ENCODE data around the gene ASTN2. TPM values are rescaled to one million over a fixed set of nuclear protein-coding genes. Genes with fewer than 3 reads are reported as not detected.

Gene ASTN2
- total RNA-seq, 1 experiment from 2014 or later: 4.8 TPM

GRCh38 chr9:116928289-116928688, 486.6 kb downstream of the ASTN2 start:
- H3K27me3 ChIP-seq (ENCODE audit: insufficient read depth, low read length): peaks cover 4% of the 10 kb centered on the region; the same call in 1 of the 2 replicates
- H3K4me2 ChIP-seq (ENCODE audit: low read length): no peak overlapping the region
- ChIA-PET CTCF (no interaction called here), RAD21 (ENCODE audit: low non-redundant PET in 1 of 2, low total read pairs in 2 of 2, uncharacterized antibody in 2 of 2, unreplicated experiment in 2 of 2) (no interaction called here), POLR2A (no interaction called here)
- no peaks in the 10 kb centered on the region for H3K9me2 ChIP-seq (ENCODE audit: insufficient read depth)
- H3K79me2 ChIP-seq (ENCODE audit: insufficient read depth, low read length): no peaks in the 10 kb centered on the region
- TF ChIP-seq, protein P1, sequence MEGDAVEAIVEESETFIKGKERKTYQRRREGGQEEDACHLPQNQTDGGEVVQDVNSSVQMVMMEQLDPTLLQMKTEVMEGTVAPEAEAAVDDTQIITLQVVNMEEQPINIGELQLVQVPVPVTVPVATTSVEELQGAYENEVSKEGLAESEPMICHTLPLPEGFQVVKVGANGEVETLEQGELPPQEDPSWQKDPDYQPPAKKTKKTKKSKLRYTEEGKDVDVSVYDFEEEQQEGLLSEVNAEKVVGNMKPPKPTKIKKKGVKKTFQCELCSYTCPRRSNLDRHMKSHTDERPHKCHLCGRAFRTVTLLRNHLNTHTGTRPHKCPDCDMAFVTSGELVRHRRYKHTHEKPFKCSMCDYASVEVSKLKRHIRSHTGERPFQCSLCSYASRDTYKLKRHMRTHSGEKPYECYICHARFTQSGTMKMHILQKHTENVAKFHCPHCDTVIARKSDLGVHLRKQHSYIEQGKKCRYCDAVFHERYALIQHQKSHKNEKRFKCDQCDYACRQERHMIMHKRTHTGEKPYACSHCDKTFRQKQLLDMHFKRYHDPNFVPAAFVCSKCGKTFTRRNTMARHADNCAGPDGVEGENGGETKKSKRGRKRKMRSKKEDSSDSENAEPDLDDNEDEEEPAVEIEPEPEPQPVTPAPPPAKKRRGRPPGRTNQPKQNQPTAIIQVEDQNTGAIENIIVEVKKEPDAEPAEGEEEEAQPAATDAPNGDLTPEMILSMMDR (IDR thresholded peaks at IDR 0.05 in 2 of 3, conservative IDR thresholded peaks at IDR 0.05 in 1 of 3; ENCODE audit: borderline replicate concordance in 1 of 3, insufficient read depth in 1 of 3, low read depth in 2 of 3, low read length in 2 of 3): no peak
- TF ChIP-seq, protein P2, sequence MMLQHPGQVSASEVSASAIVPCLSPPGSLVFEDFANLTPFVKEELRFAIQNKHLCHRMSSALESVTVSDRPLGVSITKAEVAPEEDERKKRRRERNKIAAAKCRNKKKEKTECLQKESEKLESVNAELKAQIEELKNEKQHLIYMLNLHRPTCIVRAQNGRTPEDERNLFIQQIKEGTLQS (IDR thresholded peaks at IDR 0.05): no peak
- TF ChIP-seq ELF1 (IDR thresholded peaks at IDR 0.05; ENCODE audit: borderline replicate concordance, low read depth) (no peak), YY1 (IDR thresholded peaks at IDR 0.05; ENCODE audit: extremely low read depth, insufficient replicate concordance, low read depth, low read length) (no peak), CBX3 (IDR thresholded peaks at IDR 0.05; ENCODE audit: low read depth) (no peak), TCF7L2 (IDR thresholded peaks at IDR 0.05; ENCODE audit: borderline replicate concordance, extremely low read depth, insufficient read depth, insufficient read length) (no peak)
- H3K36me3 ChIP-seq (ENCODE audit: control insufficient read depth in 1 of 2, insufficient read depth in 2 of 2, low read length in 2 of 2): no peaks in the 10 kb centered on the region
- DNase-seq (ENCODE audit: low read depth, low spot score): no peak
- intact Hi-C loops (cut with micrococcal nuclease): no loop called here
- no peak for ATAC-seq
- no peak overlapping the region for H3K9ac ChIP-seq (ENCODE audit: low read length)
- no peak overlapping the region for H3K27ac ChIP-seq (ENCODE audit: low read depth, low read length)
- H2AFZ ChIP-seq (ENCODE audit: low read depth, low read length, poor library complexity, severe bottlenecking): no peak overlapping the region
- BruUV-seq (replicated peaks): no TSS peak
- H3K9me3 ChIP-seq (ENCODE audit: control insufficient read depth in 1 of 2, insufficient read depth in 1 of 2, low read depth in 1 of 2, low read length in 2 of 2): no peaks in the 10 kb centered on the region
- H3K4me1 ChIP-seq (ENCODE audit: control insufficient read depth in 1 of 2, insufficient read depth in 2 of 2, low read length in 2 of 2): no peaks in the 10 kb centered on the region
- H4K20me1 ChIP-seq (ENCODE audit: insufficient read depth): no peaks in the 10 kb centered on the region
- no peak overlapping the region for H3K4me3 ChIP-seq (replicated peaks in 1 of 2; ENCODE audit: low read depth in 1 of 2, low read length in 2 of 2)

DNA sequence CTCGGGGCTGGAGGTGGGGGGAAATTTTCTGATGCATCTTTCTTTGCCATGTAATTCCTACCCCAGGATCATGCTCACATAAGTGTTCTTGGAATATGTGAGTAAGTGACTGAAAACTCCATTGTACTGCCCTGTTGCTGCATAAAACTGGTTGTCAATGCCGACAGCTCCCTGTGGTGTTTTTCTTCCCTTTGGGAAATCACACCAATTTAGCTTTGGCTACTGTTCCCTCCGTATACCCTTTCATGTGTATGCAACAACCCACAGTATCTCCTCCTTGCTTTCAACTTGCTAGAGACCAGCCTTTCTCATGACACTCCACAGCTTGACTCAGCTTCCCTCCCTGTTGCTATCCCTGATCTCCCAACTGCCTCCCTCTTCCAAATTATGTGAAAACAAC, 487.1 kb downstream of the ASTN2 start:
- POLR2A ChIA-PET: no interaction called here
- Histone ChIP-seq H3K9me2 (ENCODE audit: insufficient read depth) (no peaks in the 10 kb centered on the region), H3K4me2 (ENCODE audit: low read length) (no peak overlapping the region), H3K4me1 (ENCODE audit: control insufficient read depth in 1 of 2, insufficient read depth in 2 of 2, low read length in 2 of 2) (no peaks in the 10 kb centered on the region), H3K27ac (ENCODE audit: low read depth, low read length) (no peak overlapping the region), H3K36me3 (ENCODE audit: control insufficient read depth in 1 of 2, insufficient read depth in 2 of 2, low read length in 2 of 2) (no peaks in the 10 kb centered on the region), H3K4me3 (replicated peaks in 1 of 2; ENCODE audit: low read depth in 1 of 2, low read length in 2 of 2) (no peak overlapping the region), H3K9me3 (ENCODE audit: control insufficient read depth in 1 of 2, insufficient read depth in 1 of 2, low read depth in 1 of 2, low read length in 2 of 2) (no peaks in the 10 kb centered on the region), H3K27me3 (ENCODE audit: insufficient read depth, low read length) (peaks cover 4% of the 10 kb centered on the region; the same call in 1 of the 2 replicates), H3K9ac (ENCODE audit: low read length) (no peak overlapping the region), H4K20me1 (ENCODE audit: insufficient read depth) (no peaks in the 10 kb centered on the region), H3K79me2 (ENCODE audit: insufficient read depth, low read length) (no peaks in the 10 kb centered on the region), H2AFZ (ENCODE audit: low read depth, low read length, poor library complexity, severe bottlenecking) (no peak overlapping the region)
- intact Hi-C loops (cut with micrococcal nuclease): no loop called here
- DNase-seq (ENCODE audit: low read depth, low spot score): no peak
- ATAC-seq: no peak
- CTCF ChIA-PET: no interaction called here
- RAD21 ChIA-PET (ENCODE audit: low non-redundant PET in 1 of 2, low total read pairs in 2 of 2, uncharacterized antibody in 2 of 2, unreplicated experiment in 2 of 2): no interaction called here
- no TSS peak for BruUV-seq (replicated peaks)
- no peak for TF ChIP-seq EGR1 (IDR thresholded peaks at IDR 0.05; ENCODE audit: low read depth)
- no peak for TF ChIP-seq FOSL1 (IDR thresholded peaks at IDR 0.05; ENCODE audit: low read depth)
- TF ChIP-seq POLR2A (IDR thresholded peaks at IDR 0.05; ENCODE audit: borderline replicate concordance, extremely low read depth, insufficient read depth, insufficient read length): no peak
- TF ChIP-seq SRF (IDR thresholded peaks at IDR 0.05; ENCODE audit: low read depth): no peak
- TF ChIP-seq SP1 (IDR thresholded peaks at IDR 0.05; ENCODE audit: low read depth): no peak
- TF ChIP-seq, protein P2 (IDR thresholded peaks at IDR 0.05): no peak
- TF ChIP-seq, protein P1 (IDR thresholded peaks at IDR 0.05 in 2 of 3, conservative IDR thresholded peaks at IDR 0.05 in 1 of 3; ENCODE audit: borderline replicate concordance in 1 of 3, insufficient read depth in 1 of 3, low read depth in 2 of 3, low read length in 2 of 3): no peak
- no peak for TF ChIP-seq ELF1 (IDR thresholded peaks at IDR 0.05; ENCODE audit: borderline replicate concordance, low read depth)
- no peak for TF ChIP-seq TCF7L2 (IDR thresholded peaks at IDR 0.05; ENCODE audit: borderline replicate concordance, extremely low read depth, insufficient read depth, insufficient read length)
- no peak for TF ChIP-seq ZBTB33 (IDR thresholded peaks at IDR 0.05; ENCODE audit: extremely low read depth, insufficient replicate concordance, low read length)
- TF ChIP-seq YY1 (IDR thresholded peaks at IDR 0.05; ENCODE audit: extremely low read depth, insufficient replicate concordance, low read depth, low read length): no peak
